ENCODE results near the gene SPC24. TPM values are rescaled to one million over a fixed set of nuclear protein-coding genes. Genes with fewer than 3 reads are reported as not detected.

The SPC24 gene
- total RNA-seq, 1 experiment from 2014 or later: 50.6 TPM

GRCh38 chr19:11152318-11153062 lies 3.1 kb downstream of the SPC24 start:
- TF ChIP-seq SIN3A (IDR thresholded peaks at IDR 0.05; ENCODE audit: borderline replicate concordance, insufficient read depth, low read depth, low read length) (no peak), REST (IDR thresholded peaks at IDR 0.05; ENCODE audit: insufficient read depth in 1 of 2, low read depth in 2 of 2, low read length in 1 of 2) (no peak), TCF7L2 (IDR thresholded peaks at IDR 0.05; ENCODE audit: low read depth, low read length) (no peak), CTCF (IDR thresholded peaks at IDR 0.05) (no peak), POLR2AphosphoS5 (IDR thresholded peaks at IDR 0.05; ENCODE audit: low read depth, low read length) (no peak)
- H3K36me3 ChIP-seq (ENCODE audit: control insufficient read depth, insufficient read depth, low read length): no peaks in the 10 kb centered on the region; the same call in 1 of the 2 replicates
- no peak overlapping the region for H3K4me3 ChIP-seq (ENCODE audit: low read depth in 2 of 2, low read length in 2 of 2)
- DNase-seq (ENCODE audit: low read depth, low spot score): no peak
- intact Hi-C loops (cut with micrococcal nuclease; ENCODE audit: unreplicated experiment) (no loop called here), in situ Hi-C loops (cut with HindIII; ENCODE audit: low pct_unique_long_range_greater_than_20kb, low sequenced_read_pairs) (no loop called here)
- peaks cover 14% of the 10 kb centered on the region for H3K4me1 ChIP-seq (ENCODE audit: control insufficient read depth, insufficient read depth, low read length)
- peak overlapping the region; percentile 84 for H3K27ac ChIP-seq (ENCODE audit: low read length)
- no peaks in the 10 kb centered on the region for H3K27me3 ChIP-seq (ENCODE audit: control insufficient read depth, insufficient read depth, low read length)
- CTCF ChIA-PET: no interaction called here
- BruUV-seq (replicated peaks): TSS peak; percentile 72
- no peaks in the 10 kb centered on the region for H3K9me3 ChIP-seq (ENCODE audit: control insufficient read depth, insufficient read depth, low read depth, low read length)
- no peak for ATAC-seq
- POLR2A ChIA-PET: interaction anchor here (0.7 kb wide), 1 partner anchor 25 kb away, joined by 3 read pairs; no protein-coding TSS in a partner anchor

- ChIA-PET POLR2A (interaction anchor here (0.7 kb wide), 1 partner anchor 168 kb away, joined by 3 read pairs; no protein-coding TSS in a partner anchor), CTCF (interaction anchor here (0.7 kb wide), 1 partner anchor 173 kb away, joined by 4 read pairs; no protein-coding TSS in a partner anchor)
- in situ Hi-C loops (cut with HindIII; ENCODE audit: low pct_unique_long_range_greater_than_20kb, low sequenced_read_pairs): no loop called here
- no TSS peak for BruUV-seq (replicated peaks)
- no peak for TF ChIP-seq CTCF (IDR thresholded peaks at IDR 0.05)
- ATAC-seq (no peak), DNase-seq (ENCODE audit: low read depth, low spot score) (no peak)
- no peaks in the 10 kb centered on the region for H3K9me3 ChIP-seq (ENCODE audit: control insufficient read depth, insufficient read depth, low read depth, low read length)
- H3K27me3 ChIP-seq (ENCODE audit: control insufficient read depth, insufficient read depth, low read length): no peaks in the 10 kb centered on the region
- H3K36me3 ChIP-seq (ENCODE audit: control insufficient read depth, insufficient read depth, low read length): no peaks in the 10 kb centered on the region; the same call in 1 of the 2 replicates
- H3K4me3 ChIP-seq (ENCODE audit: low read depth in 2 of 2, low read length in 2 of 2): no peak overlapping the region
- intact Hi-C loops (cut with micrococcal nuclease; ENCODE audit: unreplicated experiment): no loop called here
- H3K4me1 ChIP-seq (ENCODE audit: control insufficient read depth, insufficient read depth, low read length): peaks cover 12% of the 10 kb centered on the region
- peak overlapping the region; percentile 35; the same call in 1 of the 2 replicates for H3K27ac ChIP-seq (ENCODE audit: low read length)
Measured at GRCh38 chr19:11151181-11151580, 4.4 kb downstream of the SPC24 start.

Data from Panc1 (cell line).